Astrocyte (in vitro differentiated cells and primary cell): ENCODE measurements around the gene OSBPL2.

Source experiments
- CTCF ChIP-seq: IDR thresholded peaks from 2 replicates; pipeline ENCODE4 v1.5.1; 2011; ENCODE audit warnings: low read depth, mild to moderate bottlenecking, inconsistent platforms, low read length, moderate library complexity; ENCODE audit not compliant: insufficient read depth
- EZH2 ChIP-seq: IDR thresholded peaks from 2 replicates; pipeline ENCODE4 v1.6.1; 2012; ENCODE audit warnings: mild to moderate bottlenecking, low read length, inconsistent platforms; ENCODE audit not compliant: insufficient read depth

GRCh38 chr20:62239278-62239879, 1.1 kb downstream of the OSBPL2 start:
- TF ChIP-seq CTCF (no peak), EZH2 (no peak)
